Gastrocnemius medialis (tissue), 4 donors: ENCODE results near the gene CACNA1A. TPM values are rescaled to one million over a fixed set of nuclear protein-coding genes. Genes with fewer than 3 reads are reported as not detected.

Experiments used
- ATAC-seq, 2 donors: fragments of 150-250 bp; one replicate each; pipeline ENCODE4 v1.9.1; 2016
- DNase-seq, 2 donors: peaks; one replicate each; pipeline ENCODE4 v3.0.0-alpha.2; 2019
- H3K27ac ChIP-seq, 4 donors: fragments of 200-600 bp; sonication (generic); 1 replicate in 1 of 4; 2 replicates in 3 of 4; pipeline ENCODE4 v1.5.1; 2016 to 2018; ENCODE audit warnings: mild to moderate bottlenecking in 2 of 4, moderate library complexity in 1 of 4
- H3K27me3 ChIP-seq, 3 donors: fragments of 200-600 bp; sonication (generic) in 2 of 3; 1 replicate in 1 of 3; 2 replicates in 2 of 3; pipeline versions ENCODE4 v1.5.1 to v1.6.0; 2016 to 2019; ENCODE audit warnings: mild to moderate bottlenecking in 1 of 3, moderate library complexity in 1 of 3
- H3K36me3 ChIP-seq, 2 donors: fragments of 200-600 bp; sonication (generic) in 1 of 2; one replicate each; pipeline ENCODE4 v1.5.1; 2017 to 2018
- H3K4me1 ChIP-seq, 2 donors: fragments of 200-600 bp; sonication (generic) in 1 of 2; one replicate each; pipeline ENCODE4 v1.5.1; 2016 to 2017; ENCODE audit warnings: mild to moderate bottlenecking in 2 of 2
- H3K4me3 ChIP-seq, 4 donors: fragments of 200-600 bp; sonication (generic) in 3 of 4; 1 replicate in 1 of 4; 2 replicates in 3 of 4; pipeline ENCODE4 v1.5.1; 2016 to 2019; ENCODE audit warnings: mild to moderate bottlenecking in 2 of 4
- H3K9me3 ChIP-seq, 3 donors: fragments of 200-600 bp; sonication (generic) in 2 of 3; 1 replicate in 1 of 3; 2 replicates in 2 of 3; pipeline ENCODE4 v1.5.1; 2016 to 2019
- CTCF ChIP-seq, 5 experiments: fragments of 450-650 bp in 3 of 5; fragments of 200-600 bp in 2 of 5; sonication (generic) in 2 of 5; IDR thresholded peaks in 4 of 5; conservative IDR thresholded peaks in 1 of 5; 1 replicate in 4 of 5; 2 replicates in 1 of 5; pipeline ENCODE4 v1.5.1; 2016 to 2019; ENCODE audit warnings: antibody characterized with exemption in 5 of 5, mild to moderate bottlenecking in 3 of 5, moderate library complexity in 3 of 5
- POLR2A ChIP-seq, 2 donors: fragments of 450-650 bp; IDR thresholded peaks; one replicate each; pipeline ENCODE4 v1.6.1; 2017; ENCODE audit warnings: antibody characterized with exemption in 2 of 2, mild to moderate bottlenecking in 2 of 2, moderate library complexity in 2 of 2
- in situ Hi-C, 4 donors: fragments of 200-750 bp; cut with MboI; loops; one replicate each; pipeline versions ENCODE4 v1.15.0 to v1.8.0; 2017; ENCODE audit warnings: low sequenced_read_pairs in 4 of 4
- intact Hi-C: fragments of 100-400 bp; cut with DNase I; formaldehyde crosslinking; loops from one replicate; pipeline ENCODE4 v1.15.1; 2023; ENCODE audit warnings: low total_unique reads
- total RNA-seq, 4 donors: library from RNA; depleted of rRNA; stranded (reverse); fragments of >200 nt; gene quantifications; one replicate each; pipeline versions ENCODE4 v1.1.0 to v1.2.3, GENCODE V29; 2016

Gene CACNA1A
- total RNA-seq, 4 donors from 2014 or later: 0.15 to 0.51 (median 0.33) TPM; not detected in 1

- Histone ChIP-seq H3K27ac (no peak overlapping the region), H3K4me1 (no peaks in the 10 kb centered on the region), H3K9me3 (no peaks in the 10 kb centered on the region), H3K4me3 (no peak overlapping the region), H3K27me3 (peaks cover 9 to 19% (median 15%) of the 10 kb centered on the region in 3 donors), H3K36me3 (no peaks in the 10 kb centered on the region)
- intact Hi-C loops: no loop called here
- in situ Hi-C loops: no loop called here
- ATAC-seq: no peak
- TF ChIP-seq POLR2A (IDR thresholded peaks at IDR 0.05) (no peak), CTCF (IDR thresholded peaks at IDR 0.05 in 4 of 5, conservative IDR thresholded peaks at IDR 0.05 in 1 of 5) (no peak)
- DNase-seq: no peak
Measured at GRCh38 chr19:13511947-13512346, 5.7 kb upstream of the CACNA1A start.

GRCh38 chr19:13507053-13507611, 853 bp upstream of the CACNA1A start:
- no peak for ATAC-seq
- Histone ChIP-seq H3K27me3 (peaks cover 20 to 47% (median 35%) of the 10 kb centered on the region in 3 donors), H3K36me3 (no peaks in the 10 kb centered on the region), H3K27ac (no peak overlapping the region), H3K9me3 (no peaks in the 10 kb centered on the region), H3K4me3 (no peak overlapping the region), H3K4me1 (no peaks in the 10 kb centered on the region)
- in situ Hi-C loops (no loop called here), intact Hi-C loops (no loop called here)
- no peak for DNase-seq
- TF ChIP-seq POLR2A (IDR thresholded peaks at IDR 0.05) (no peak), CTCF (IDR thresholded peaks at IDR 0.05 in 4 of 5, conservative IDR thresholded peaks at IDR 0.05 in 1 of 5) (no peak)

GRCh38 chr19:13505761-13506470, 363 bp downstream of the CACNA1A start:
- Histone ChIP-seq H3K9me3 (no peaks in the 10 kb centered on the region), H3K36me3 (no peaks in the 10 kb centered on the region), H3K27me3 (peaks cover 20 to 47% (median 35%) of the 10 kb centered on the region in 3 donors), H3K4me1 (no peaks in the 10 kb centered on the region), H3K4me3 (no peak overlapping the region), H3K27ac (no peak overlapping the region)
- no peak for DNase-seq
- intact Hi-C loops: no loop called here
- TF ChIP-seq POLR2A (IDR thresholded peaks at IDR 0.05) (no peak), CTCF (IDR thresholded peaks at IDR 0.05 in 4 of 5, conservative IDR thresholded peaks at IDR 0.05 in 1 of 5) (no peak)
- no peak for ATAC-seq
- in situ Hi-C loops: no loop called here

- H3K36me3 ChIP-seq: no peaks in the 10 kb centered on the region
- intact Hi-C loops: no loop called here
- no peak for DNase-seq
- H3K4me1 ChIP-seq: no peaks in the 10 kb centered on the region
- no peak for TF ChIP-seq POLR2A (IDR thresholded peaks at IDR 0.05)
- TF ChIP-seq CTCF (IDR thresholded peaks at IDR 0.05 in 4 of 5, conservative IDR thresholded peaks at IDR 0.05 in 1 of 5): no peak
- no peak for ATAC-seq
- H3K4me3 ChIP-seq: no peak overlapping the region
- H3K27ac ChIP-seq: no peak overlapping the region
- peaks cover 20 to 47% (median 35%) of the 10 kb centered on the region in 3 donors for H3K27me3 ChIP-seq
- H3K9me3 ChIP-seq: no peaks in the 10 kb centered on the region
- in situ Hi-C loops: no loop called here
Measured at GRCh38 chr19:13505164-13505695, 1.0 kb downstream of the CACNA1A start.
